ENCODE measurements around the gene PXK. TPM values are rescaled to one million over a fixed set of nuclear protein-coding genes. Genes with fewer than 3 reads are reported as not detected.

The PXK gene
- total and polyA plus RNA-seq, 12 donors: 5.6 to 40.5 (median 25.3) TPM

- Histone ChIP-seq H3K9me3 (replicated peaks in 1 of 3) (no peaks in the 10 kb centered on the region), H3K4me3 (no peak overlapping the region), H3K4me1 (replicated peaks in 1 of 2) (no peaks in the 10 kb centered on the region), H3K36me3 (replicated peaks in 1 of 2) (no peaks in the 10 kb centered on the region), H3K27ac (no peak overlapping the region), H3K27me3 (no peaks in the 10 kb centered on the region)
- intact Hi-C loops (cut with DNase I): no loop called here
- TF ChIP-seq CTCF (IDR thresholded peaks at IDR 0.05): no peak
- no peak for TF ChIP-seq POLR2A (IDR thresholded peaks at IDR 0.05)
- DNase-seq: no peak
- WGBS, 4 donors: 93 to 100% (median 95%) methylated on average over 3 of the region's 3 CpGs
These were observed 37.2 kb downstream of the PXK start for GRCh38 chr3:58369876-58370275.

GRCh38 chr3:58370407-58370806 lies 37.7 kb downstream of the PXK start:
- Histone ChIP-seq H3K27me3 (no peaks in the 10 kb centered on the region), H3K4me1 (replicated peaks in 1 of 2) (no peaks in the 10 kb centered on the region), H3K27ac (no peak overlapping the region), H3K9me3 (replicated peaks in 1 of 3) (no peaks in the 10 kb centered on the region), H3K4me3 (no peak overlapping the region), H3K36me3 (replicated peaks in 1 of 2) (no peaks in the 10 kb centered on the region)
- WGBS, 4 donors: 86 to 93% (median 87%) methylated on average over 10 of the region's 10 CpGs
- no peak for TF ChIP-seq POLR2A (IDR thresholded peaks at IDR 0.05)
- TF ChIP-seq CTCF (IDR thresholded peaks at IDR 0.05): no peak
- DNase-seq: no peak
- intact Hi-C loops (cut with DNase I): no loop called here

GRCh38 chr3:58371754-58372153 lies 39.1 kb downstream of the PXK start:
- H3K9me3 ChIP-seq (replicated peaks in 1 of 3): no peaks in the 10 kb centered on the region
- no peaks in the 10 kb centered on the region for H3K4me1 ChIP-seq (replicated peaks in 1 of 2)
- H3K27me3 ChIP-seq: no peaks in the 10 kb centered on the region
- H3K4me3 ChIP-seq: no peak overlapping the region
- no peak overlapping the region for H3K27ac ChIP-seq
- no peaks in the 10 kb centered on the region for H3K36me3 ChIP-seq (replicated peaks in 1 of 2)
- intact Hi-C loops (cut with DNase I): no loop called here
- no peak for TF ChIP-seq POLR2A (IDR thresholded peaks at IDR 0.05)
- TF ChIP-seq CTCF (IDR thresholded peaks at IDR 0.05): no peak
- no peak for DNase-seq

GRCh38 chr3:58375254-58375653 lies 42.6 kb downstream of the PXK start:
- WGBS, 4 donors: 47 to 60% (median 54%) methylated on average over 5 of the region's 5 CpGs
- Histone ChIP-seq H3K27me3 (no peaks in the 10 kb centered on the region), H3K36me3 (replicated peaks in 1 of 2) (no peaks in the 10 kb centered on the region), H3K4me3 (no peak overlapping the region), H3K4me1 (replicated peaks in 1 of 2) (peaks cover 0 to 6% of the 10 kb centered on the region in 2 donors), H3K9me3 (replicated peaks in 1 of 3) (no peaks in the 10 kb centered on the region), H3K27ac (no peak overlapping the region)
- intact Hi-C loops (cut with DNase I): no loop called here
- TF ChIP-seq POLR2A (IDR thresholded peaks at IDR 0.05): no peak
- TF ChIP-seq CTCF (IDR thresholded peaks at IDR 0.05): no peak
- DNase-seq: no peak
